Sigmoid colon (tissue), 7 donors: Measurements from ENCODE around the gene PARP8. TPM values are rescaled to one million over a fixed set of nuclear protein-coding genes. Genes with fewer than 3 reads are reported as not detected.

Experiments used
- DNase-seq: peaks from one replicate; pipeline ENCODE4 v3.0.0-alpha.2; 2019
- H3K27ac ChIP-seq, 4 donors: fragments of 200-600 bp; sonication (generic); one replicate each; pipeline ENCODE4 v1.5.1; 2016 to 2019; ENCODE audit warnings: mild to moderate bottlenecking in 1 of 4
- H3K27me3 ChIP-seq, 3 donors: fragments of 200-600 bp; sonication (generic); one replicate each; pipeline ENCODE4 v1.5.1; 2019; ENCODE audit warnings: mild to moderate bottlenecking in 1 of 3
- H3K36me3 ChIP-seq, 4 donors: fragments of 200-600 bp; sonication (generic); one replicate each; pipeline ENCODE4 v1.5.1; 2016 to 2019
- H3K4me1 ChIP-seq, 4 donors: fragments of 200-600 bp; sonication (generic); one replicate each; pipeline ENCODE4 v1.5.1; 2017 to 2019
- H3K4me3 ChIP-seq, 4 donors: fragments of 200-600 bp; sonication (generic); one replicate each; pipeline ENCODE4 v1.5.1; 2017 to 2019; ENCODE audit warnings: mild to moderate bottlenecking in 2 of 4, moderate library complexity in 1 of 4
- H3K9me3 ChIP-seq, 4 donors: fragments of 200-600 bp in 3 of 4; sonication (generic) in 3 of 4; one replicate each; pipeline versions ENCODE4 v1.5.1 to v1.6.1; 2013 to 2019
- CTCF ChIP-seq, 4 experiments: fragments of 450-650 bp in 3 of 4; fragments of 200-600 bp in 1 of 4; IDR thresholded peaks; one replicate each; pipeline ENCODE4 v1.5.1; 2016 to 2019; ENCODE audit warnings: antibody characterized with exemption in 4 of 4, mild to moderate bottlenecking in 3 of 4, moderate library complexity in 2 of 4
- EP300 ChIP-seq, 4 donors: sonication (generic); formaldehyde crosslinking; IDR thresholded peaks; one replicate each; pipeline ENCODE4 v1.6.1; 2017; ENCODE audit warnings: antibody characterized with exemption in 4 of 4
- POLR2A ChIP-seq, 2 donors: fragments of 450-650 bp; IDR thresholded peaks; one replicate each; pipeline ENCODE4 v1.6.1; 2016; ENCODE audit warnings: antibody characterized with exemption in 2 of 2, mild to moderate bottlenecking in 2 of 2, moderate library complexity in 2 of 2
- POLR2AphosphoS5 ChIP-seq, 4 donors: sonication (generic); formaldehyde crosslinking; IDR thresholded peaks; one replicate each; pipeline ENCODE4 v1.6.1; 2017; ENCODE audit warnings: antibody characterized with exemption in 4 of 4
- WGBS, 2 donors: extraction: QIAGEN DNeasy Blood & Tissue Kit; methylation state at CpG; one replicate each; pipeline ENCODE4 v1.1.7; 2013; 5-methylcytosine and 5-hydroxymethylcytosine counted together
- intact Hi-C: fragments of 100-400 bp; cut with DNase I; formaldehyde crosslinking; loops from one replicate; pipeline ENCODE4 v1.15.1; 2023
- polyA plus RNA-seq, 3 donors: library from polyadenylated mRNA; stranded (reverse); fragments of 200-250 nt; gene quantifications; one replicate each; pipeline ENCODE4 v1.2.3, GENCODE V29; 2013
- total RNA-seq, 4 donors: library from RNA; depleted of rRNA; stranded (reverse); fragments of >200 nt; gene quantifications; one replicate each; pipeline ENCODE4 v1.1.0, GENCODE V29; 2016
- donor health status: healthy with polysubstance abuse.
- donor health status: Bipolar disorder and iron deficiency.
- donor health status: healthy.

The PARP8 gene
- total and polyA plus RNA-seq, 7 donors: 1.8 to 26.9 (median 13.3) TPM

GRCh38 chr5:50733741-50734140, 67.3 kb downstream of the PARP8 start:
- H3K27me3 ChIP-seq: no peaks in the 10 kb centered on the region
- no peak overlapping the region for H3K27ac ChIP-seq
- no peak for DNase-seq
- WGBS, 2 donors: 89 to 91% methylated on average over 3 of the region's 3 CpGs
- H3K9me3 ChIP-seq: no peaks in the 10 kb centered on the region
- no peaks in the 10 kb centered on the region for H3K36me3 ChIP-seq
- H3K4me1 ChIP-seq: peaks cover 0 to 5% (median 0%) of the 10 kb centered on the region in 4 donors
- TF ChIP-seq EP300 (IDR thresholded peaks at IDR 0.05) (no peak), CTCF (IDR thresholded peaks at IDR 0.05) (no peak), POLR2AphosphoS5 (IDR thresholded peaks at IDR 0.05) (no peak), POLR2A (IDR thresholded peaks at IDR 0.05) (no peak)
- H3K4me3 ChIP-seq: no peak overlapping the region
- intact Hi-C loops: no loop called here

- TF ChIP-seq POLR2AphosphoS5 (IDR thresholded peaks at IDR 0.05) (no peak), CTCF (IDR thresholded peaks at IDR 0.05) (no peak), EP300 (IDR thresholded peaks at IDR 0.05) (no peak), POLR2A (IDR thresholded peaks at IDR 0.05) (no peak)
- H3K9me3 ChIP-seq: no peaks in the 10 kb centered on the region
- 84 to 90% methylated on average over 1 of the region's 1 CpG for WGBS, 2 donors
- no peak overlapping the region for H3K27ac ChIP-seq
- intact Hi-C loops: no loop called here
- H3K4me1 ChIP-seq: peaks cover 0 to 5% (median 0%) of the 10 kb centered on the region in 4 donors
- no peak overlapping the region for H3K4me3 ChIP-seq
- DNase-seq: no peak
- no peaks in the 10 kb centered on the region for H3K27me3 ChIP-seq
- no peaks in the 10 kb centered on the region for H3K36me3 ChIP-seq
Observed at GRCh38 chr5:50738864-50739263, 72.4 kb downstream of the PARP8 start.

- TF ChIP-seq CTCF (IDR thresholded peaks at IDR 0.05) (no peak), EP300 (IDR thresholded peaks at IDR 0.05) (no peak), POLR2AphosphoS5 (IDR thresholded peaks at IDR 0.05) (no peak), POLR2A (IDR thresholded peaks at IDR 0.05) (no peak)
Observed at GRCh38 chr5:50740832-50741231, 74.4 kb downstream of the PARP8 start.

GRCh38 chr5:50744776-50745175, 78.3 kb downstream of the PARP8 start:
- TF ChIP-seq CTCF (IDR thresholded peaks at IDR 0.05) (no peak), POLR2AphosphoS5 (IDR thresholded peaks at IDR 0.05) (peak in 1 of 4 donors; percentile 8)
- H3K36me3 ChIP-seq: no peaks in the 10 kb centered on the region
- WGBS, 2 donors: 16 to 28% methylated on average over 2 of the region's 2 CpGs
- H3K27ac ChIP-seq: peak overlapping the region in 3 of 4 donors; percentile 27 to 65 (median 49)
- H3K4me3 ChIP-seq: peak overlapping the region in 3 of 4 donors; percentile 28 to 39 (median 34)
- peaks cover 0 to 20% (median 13%) of the 10 kb centered on the region in 4 donors for H3K4me1 ChIP-seq
- DNase-seq: no peak
- H3K27me3 ChIP-seq: no peaks in the 10 kb centered on the region
- intact Hi-C loops: no loop called here
- no peaks in the 10 kb centered on the region for H3K9me3 ChIP-seq

More at GRCh38 chr5:50740832-50741231, 74.4 kb downstream of the PARP8 start:
- DNase-seq: no peak
- Histone ChIP-seq H3K27ac (no peak overlapping the region), H3K4me1 (peaks cover 0 to 19% (median 13%) of the 10 kb centered on the region in 4 donors), H3K36me3 (no peaks in the 10 kb centered on the region), H3K9me3 (no peaks in the 10 kb centered on the region), H3K27me3 (no peaks in the 10 kb centered on the region), H3K4me3 (no peak overlapping the region)
- WGBS, 2 donors: 39 to 70% methylated on average over 4 of the region's 4 CpGs
- intact Hi-C loops: no loop called here
